Ovary (tissue), 3 donors: Measurements from ENCODE around the gene CCDC188.

Experiments
- POLR2A ChIP-seq: fragments of 450-650 bp; IDR thresholded peaks from one replicate; pipeline ENCODE4 v1.6.1; 2017; ENCODE audit warnings: antibody characterized with exemption, mild to moderate bottlenecking, moderate library complexity
- TF ChIP-seq, protein P1 (sequence below), 3 donors: fragments of 450-650 bp in 2 of 3; fragments of 200-600 bp in 1 of 3; IDR thresholded peaks; one replicate each; pipeline versions ENCODE4 v1.5.1 to v1.8.0; 2016 to 2022; ENCODE audit warnings: antibody characterized with exemption in 3 of 3, mild to moderate bottlenecking in 1 of 3
- donor health status: DM: no; HTN: no; CAD: no.

- TF ChIP-seq, protein P1, sequence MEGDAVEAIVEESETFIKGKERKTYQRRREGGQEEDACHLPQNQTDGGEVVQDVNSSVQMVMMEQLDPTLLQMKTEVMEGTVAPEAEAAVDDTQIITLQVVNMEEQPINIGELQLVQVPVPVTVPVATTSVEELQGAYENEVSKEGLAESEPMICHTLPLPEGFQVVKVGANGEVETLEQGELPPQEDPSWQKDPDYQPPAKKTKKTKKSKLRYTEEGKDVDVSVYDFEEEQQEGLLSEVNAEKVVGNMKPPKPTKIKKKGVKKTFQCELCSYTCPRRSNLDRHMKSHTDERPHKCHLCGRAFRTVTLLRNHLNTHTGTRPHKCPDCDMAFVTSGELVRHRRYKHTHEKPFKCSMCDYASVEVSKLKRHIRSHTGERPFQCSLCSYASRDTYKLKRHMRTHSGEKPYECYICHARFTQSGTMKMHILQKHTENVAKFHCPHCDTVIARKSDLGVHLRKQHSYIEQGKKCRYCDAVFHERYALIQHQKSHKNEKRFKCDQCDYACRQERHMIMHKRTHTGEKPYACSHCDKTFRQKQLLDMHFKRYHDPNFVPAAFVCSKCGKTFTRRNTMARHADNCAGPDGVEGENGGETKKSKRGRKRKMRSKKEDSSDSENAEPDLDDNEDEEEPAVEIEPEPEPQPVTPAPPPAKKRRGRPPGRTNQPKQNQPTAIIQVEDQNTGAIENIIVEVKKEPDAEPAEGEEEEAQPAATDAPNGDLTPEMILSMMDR (IDR thresholded peaks at IDR 0.05) = no peak
- no peak for TF ChIP-seq POLR2A
Observed at GRCh38 chr22:20181884-20182236, 31.0 kb upstream of the CCDC188 start.
